Measurements from ENCODE around the gene TBC1D9.

DNA sequence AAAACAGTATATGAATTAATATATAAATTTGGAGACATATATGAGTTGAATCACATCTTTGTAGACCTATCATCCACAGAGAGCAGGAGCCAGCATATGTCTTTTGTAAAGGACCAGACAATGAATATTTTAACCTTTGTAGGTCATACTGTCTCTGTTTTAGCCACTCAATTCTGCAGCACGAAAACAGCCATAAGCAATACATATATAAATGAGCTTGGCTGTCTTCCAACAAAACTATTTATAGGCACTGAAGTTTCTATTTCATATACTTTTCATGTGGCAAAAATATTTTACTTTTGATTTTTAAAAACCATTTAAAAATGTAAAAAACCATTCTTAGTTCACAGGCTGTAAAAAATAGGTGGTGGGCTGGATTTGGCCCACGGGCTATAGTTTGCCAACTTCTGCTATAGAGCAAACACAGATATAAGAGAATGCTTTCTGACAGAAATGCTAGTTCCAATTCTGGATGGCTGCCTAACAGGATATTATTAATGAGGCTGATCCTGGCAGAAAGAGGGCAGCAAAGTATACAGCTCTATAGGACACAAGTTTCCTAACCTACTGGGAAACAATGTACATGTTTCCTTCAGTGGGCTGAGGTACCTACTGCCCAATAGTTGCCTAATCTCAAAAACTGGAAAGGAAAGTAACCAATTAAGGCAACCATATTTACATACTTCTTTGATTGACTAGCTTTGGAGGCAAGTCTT is 129.4 kb downstream of the TBC1D9 start:
- TF ChIP-seq, protein P1, sequence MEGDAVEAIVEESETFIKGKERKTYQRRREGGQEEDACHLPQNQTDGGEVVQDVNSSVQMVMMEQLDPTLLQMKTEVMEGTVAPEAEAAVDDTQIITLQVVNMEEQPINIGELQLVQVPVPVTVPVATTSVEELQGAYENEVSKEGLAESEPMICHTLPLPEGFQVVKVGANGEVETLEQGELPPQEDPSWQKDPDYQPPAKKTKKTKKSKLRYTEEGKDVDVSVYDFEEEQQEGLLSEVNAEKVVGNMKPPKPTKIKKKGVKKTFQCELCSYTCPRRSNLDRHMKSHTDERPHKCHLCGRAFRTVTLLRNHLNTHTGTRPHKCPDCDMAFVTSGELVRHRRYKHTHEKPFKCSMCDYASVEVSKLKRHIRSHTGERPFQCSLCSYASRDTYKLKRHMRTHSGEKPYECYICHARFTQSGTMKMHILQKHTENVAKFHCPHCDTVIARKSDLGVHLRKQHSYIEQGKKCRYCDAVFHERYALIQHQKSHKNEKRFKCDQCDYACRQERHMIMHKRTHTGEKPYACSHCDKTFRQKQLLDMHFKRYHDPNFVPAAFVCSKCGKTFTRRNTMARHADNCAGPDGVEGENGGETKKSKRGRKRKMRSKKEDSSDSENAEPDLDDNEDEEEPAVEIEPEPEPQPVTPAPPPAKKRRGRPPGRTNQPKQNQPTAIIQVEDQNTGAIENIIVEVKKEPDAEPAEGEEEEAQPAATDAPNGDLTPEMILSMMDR (IDR thresholded peaks at IDR 0.05) = no peak
- TF ChIP-seq EZH2 (IDR thresholded peaks at IDR 0.05; ENCODE audit: borderline replicate concordance, insufficient read depth, low read depth, low read length, poor library complexity, severe bottlenecking) = no peak

All from B cell (primary cell).